ENCODE measurements around the gene SLC24A4. TPM values are rescaled to one million over a fixed set of nuclear protein-coding genes. Genes with fewer than 3 reads are reported as not detected.

The SLC24A4 gene
- total RNA-seq, 4 donors from 2014 or later: 6.9 to 15.1 (median 8.3) TPM

- 69 to 78% methylated on average over 10 to 11 of the region's 11 CpGs for WGBS, 2 donors
- no peak for DNase-seq (ENCODE audit: low spot score in 2 of 2)
- H3K27me3 ChIP-seq: no peaks in the 10 kb centered on the region
- no peaks in the 10 kb centered on the region for H3K4me1 ChIP-seq
- no peaks in the 10 kb centered on the region for H3K36me3 ChIP-seq
- no peak overlapping the region for H3K27ac ChIP-seq
- H3K4me3 ChIP-seq: no peak overlapping the region
- H3K9me3 ChIP-seq: no peaks in the 10 kb centered on the region
- TF ChIP-seq EP300 (IDR thresholded peaks at IDR 0.05) (no peak), CTCF (IDR thresholded peaks at IDR 0.05) (no peak), POLR2A (IDR thresholded peaks at IDR 0.05) (no peak)
Observed at GRCh38 chr14:92385561-92385960, 62.6 kb downstream of the SLC24A4 start.

- H3K36me3 ChIP-seq: no peaks in the 10 kb centered on the region
- no peak for TF ChIP-seq CTCF (IDR thresholded peaks at IDR 0.05)
- H3K9me3 ChIP-seq: peaks cover 0 to 2% (median 0%) of the 10 kb centered on the region in 4 donors
- H3K27ac ChIP-seq: no peak overlapping the region
- H3K27me3 ChIP-seq: no peaks in the 10 kb centered on the region
- no peak for DNase-seq (ENCODE audit: low spot score in 2 of 2)
- 90 to 97% methylated on average over 5 of the region's 5 CpGs for WGBS, 2 donors
- H3K4me3 ChIP-seq: no peak overlapping the region
- no peaks in the 10 kb centered on the region for H3K4me1 ChIP-seq
Observed at GRCh38 chr14:92386165-92386564, 63.2 kb downstream of the SLC24A4 start.

- Histone ChIP-seq H3K27ac (no peak overlapping the region), H3K36me3 (no peaks in the 10 kb centered on the region), H3K27me3 (no peaks in the 10 kb centered on the region), H3K4me1 (no peaks in the 10 kb centered on the region), H3K4me3 (no peak overlapping the region), H3K9me3 (peaks cover 0 to 2% (median 0%) of the 10 kb centered on the region in 4 donors)
- DNase-seq (ENCODE audit: low spot score in 2 of 2): no peak
- TF ChIP-seq EP300 (IDR thresholded peaks at IDR 0.05) (no peak), CTCF (IDR thresholded peaks at IDR 0.05) (no peak), POLR2A (IDR thresholded peaks at IDR 0.05) (no peak)
- 64 to 66% methylated on average over 9 of the region's 9 CpGs for WGBS, 2 donors
Observed at GRCh38 chr14:92386637-92387036, 63.7 kb downstream of the SLC24A4 start.

GRCh38 chr14:92387578-92387977 lies 64.6 kb downstream of the SLC24A4 start:
- WGBS, 2 donors: 92 to 96% methylated on average over 1 of the region's 1 CpG
- Histone ChIP-seq H3K36me3 (no peaks in the 10 kb centered on the region), H3K4me3 (no peak overlapping the region), H3K9me3 (peaks cover 0 to 2% (median 0%) of the 10 kb centered on the region in 4 donors), H3K4me1 (no peaks in the 10 kb centered on the region), H3K27ac (no peak overlapping the region), H3K27me3 (no peaks in the 10 kb centered on the region)
- no peak for TF ChIP-seq POLR2A (IDR thresholded peaks at IDR 0.05)
- no peak for TF ChIP-seq EP300 (IDR thresholded peaks at IDR 0.05)
- TF ChIP-seq CTCF (IDR thresholded peaks at IDR 0.05): no peak
- DNase-seq (ENCODE audit: low spot score in 2 of 2): no peak

GRCh38 chr14:92389598-92390158 lies 66.7 kb downstream of the SLC24A4 start:
- Histone ChIP-seq H3K4me1 (no peaks in the 10 kb centered on the region), H3K9me3 (peaks cover 0 to 2% (median 0%) of the 10 kb centered on the region in 4 donors), H3K36me3 (no peaks in the 10 kb centered on the region), H3K27ac (no peak overlapping the region), H3K27me3 (no peaks in the 10 kb centered on the region), H3K4me3 (no peak overlapping the region)
- no peak for TF ChIP-seq EP300 (IDR thresholded peaks at IDR 0.05)
- no peak for TF ChIP-seq CTCF (IDR thresholded peaks at IDR 0.05)
- TF ChIP-seq POLR2A (IDR thresholded peaks at IDR 0.05): no peak
- 62 to 71% methylated on average over 12 of the region's 12 CpGs for WGBS, 2 donors
- no peak for DNase-seq (ENCODE audit: low spot score in 2 of 2)
